ENCODE measurements around the gene PIP5K1B.

Gene PIP5K1B

GRCh38 chr9:68791169-68791568, 86.1 kb downstream of the PIP5K1B start:
- TF ChIP-seq EZH2 (IDR thresholded peaks at IDR 0.05; ENCODE audit: borderline replicate concordance, low read length): no peak
- TF ChIP-seq CTCF (IDR thresholded peaks at IDR 0.05; ENCODE audit: low read length): no peak
- H3K9me3 ChIP-seq (ENCODE audit: low read length): no peaks in the 10 kb centered on the region
- no peak overlapping the region for H3K27ac ChIP-seq (ENCODE audit: low read depth, low read length, poor library complexity, severe bottlenecking)
- no peak overlapping the region for H3K4me3 ChIP-seq (ENCODE audit: low read depth, low read length, poor library complexity, severe bottlenecking)
- no peaks in the 10 kb centered on the region for H3K79me2 ChIP-seq (ENCODE audit: insufficient read depth, low read length)
- H3K27me3 ChIP-seq (ENCODE audit: insufficient read depth, low read length): no peaks in the 10 kb centered on the region
- no peak overlapping the region for H3K4me2 ChIP-seq (ENCODE audit: low read length)
- H3K4me1 ChIP-seq (ENCODE audit: insufficient read depth, low read length, severe bottlenecking): no peaks in the 10 kb centered on the region
- no peaks in the 10 kb centered on the region for H3K36me3 ChIP-seq (ENCODE audit: insufficient read depth, low read length)
- no peaks in the 10 kb centered on the region for H3F3A ChIP-seq (ENCODE audit: insufficient read depth, low read length)
- H4K20me1 ChIP-seq (ENCODE audit: insufficient read depth, low read length): no peaks in the 10 kb centered on the region
- no peak overlapping the region for H3K9ac ChIP-seq (ENCODE audit: low read length)
- H3K9me2 ChIP-seq (ENCODE audit: low read depth, low read length): no peaks in the 10 kb centered on the region
- no peak overlapping the region for H2AFZ ChIP-seq (ENCODE audit: low read length)

- Histone ChIP-seq H3K27ac (ENCODE audit: low read depth, low read length, poor library complexity, severe bottlenecking) (no peak overlapping the region), H3K4me1 (ENCODE audit: insufficient read depth, low read length, severe bottlenecking) (no peaks in the 10 kb centered on the region), H4K20me1 (ENCODE audit: insufficient read depth, low read length) (no peaks in the 10 kb centered on the region), H3K27me3 (ENCODE audit: insufficient read depth, low read length) (no peaks in the 10 kb centered on the region), H3K9ac (ENCODE audit: low read length) (no peak overlapping the region), H2AFZ (ENCODE audit: low read length) (no peak overlapping the region), H3K4me3 (ENCODE audit: low read depth, low read length, poor library complexity, severe bottlenecking) (no peak overlapping the region), H3F3A (ENCODE audit: insufficient read depth, low read length) (no peaks in the 10 kb centered on the region), H3K4me2 (ENCODE audit: low read length) (no peak overlapping the region), H3K9me2 (ENCODE audit: low read depth, low read length) (no peaks in the 10 kb centered on the region), H3K36me3 (ENCODE audit: insufficient read depth, low read length) (no peaks in the 10 kb centered on the region), H3K9me3 (ENCODE audit: low read length) (no peaks in the 10 kb centered on the region), H3K79me2 (ENCODE audit: insufficient read depth, low read length) (no peaks in the 10 kb centered on the region)
- TF ChIP-seq CTCF (IDR thresholded peaks at IDR 0.05; ENCODE audit: low read length) (no peak), EZH2 (IDR thresholded peaks at IDR 0.05; ENCODE audit: borderline replicate concordance, low read length) (no peak)
Observed at GRCh38 chr9:68793605-68794343, 88.7 kb downstream of the PIP5K1B start.

GRCh38 chr9:68794898-68795297, 89.9 kb downstream of the PIP5K1B start:
- Histone ChIP-seq H3K4me1 (ENCODE audit: insufficient read depth, low read length, severe bottlenecking) (no peaks in the 10 kb centered on the region), H3K36me3 (ENCODE audit: insufficient read depth, low read length) (no peaks in the 10 kb centered on the region), H3K9me3 (ENCODE audit: low read length) (no peaks in the 10 kb centered on the region), H3K4me2 (ENCODE audit: low read length) (no peak overlapping the region), H3F3A (ENCODE audit: insufficient read depth, low read length) (no peaks in the 10 kb centered on the region), H3K27ac (ENCODE audit: low read depth, low read length, poor library complexity, severe bottlenecking) (no peak overlapping the region), H2AFZ (ENCODE audit: low read length) (no peak overlapping the region), H4K20me1 (ENCODE audit: insufficient read depth, low read length) (no peaks in the 10 kb centered on the region), H3K4me3 (ENCODE audit: low read depth, low read length, poor library complexity, severe bottlenecking) (no peak overlapping the region), H3K79me2 (ENCODE audit: insufficient read depth, low read length) (no peaks in the 10 kb centered on the region), H3K9ac (ENCODE audit: low read length) (no peak overlapping the region), H3K27me3 (ENCODE audit: insufficient read depth, low read length) (no peaks in the 10 kb centered on the region), H3K9me2 (ENCODE audit: low read depth, low read length) (no peaks in the 10 kb centered on the region)
- TF ChIP-seq CTCF (IDR thresholded peaks at IDR 0.05; ENCODE audit: low read length) (no peak), EZH2 (IDR thresholded peaks at IDR 0.05; ENCODE audit: borderline replicate concordance, low read length) (no peak)
